PC-3 (cell line): ENCODE data around the gene CHTF18. TPM values are rescaled to one million over a fixed set of nuclear protein-coding genes. Genes with fewer than 3 reads are reported as not detected.

Source experiments
- ATAC-seq: fragments of 200-7000 bp; cut with Tn5 transposase; 2 replicates; pipeline ENCODE4 v1.9.1; 2020; ENCODE audit warnings: mild to moderate bottlenecking, moderate library complexity
- BruUV-seq: library from RNA; stranded (reverse); fragments of 400-500 nt; replicated peaks from 2 replicates; lab custom pipeline; 2021; lab: Mats Ljungman, UMichigan
- CTCF ChIA-PET: fragments of 300-600 bp; sonication (Branson Sonifier 250); formaldehyde crosslinking; loops from one replicate; lab custom pipeline; 2022; ENCODE audit warnings: antibody characterized with exemption; lab: Charles Lee
- POLR2A ChIA-PET: fragments of 300-600 bp; sonication (Branson Sonifier 250); formaldehyde crosslinking; loops from one replicate; lab custom pipeline; 2022; ENCODE audit warnings: antibody characterized with exemption; ENCODE audit not compliant: unreplicated experiment; lab: Charles Lee
- DNase-seq: peaks from one replicate; pipeline ENCODE4 v3.0.0-alpha.2; 2015
- H2AFZ ChIP-seq: fragments of 300-600 bp; sonication (generic); 2 replicates; pipeline ENCODE4 v1.6.0; 2016; ENCODE audit warnings: antibody characterized with exemption, low read length
- H3F3A ChIP-seq: fragments of 300-600 bp; sonication (generic); one replicate; pipeline ENCODE4 v1.6.0; 2017; ENCODE audit warnings: antibody characterized with exemption, low read length, control low read depth, mild to moderate bottlenecking; ENCODE audit not compliant: unreplicated experiment
- H3K27ac ChIP-seq: fragments of 300-600 bp; sonication (generic); 2 replicates; pipeline ENCODE4 v1.5.1; 2016; ENCODE audit warnings: mild to moderate bottlenecking, low read length
- H3K27me3 ChIP-seq: fragments of 300-600 bp; sonication (generic); 2 replicates; pipeline ENCODE4 v1.6.1; 2016; ENCODE audit warnings: low read length, mixed read lengths
- H3K36me3 ChIP-seq: fragments of 300-600 bp; sonication (generic); 2 replicates; pipeline ENCODE4 v1.6.1; 2016; ENCODE audit warnings: low read depth, mixed run types, low read length, mixed read lengths
- H3K4me1 ChIP-seq: fragments of 300-600 bp; sonication (generic); 2 replicates; pipeline ENCODE4 v1.5.1; 2016; ENCODE audit warnings: low read length; ENCODE audit not compliant: insufficient read depth
- H3K4me2 ChIP-seq: fragments of 300-600 bp; sonication (generic); 2 replicates; pipeline ENCODE4 v1.6.0; 2016; ENCODE audit warnings: low read length
- H3K4me3 ChIP-seq: fragments of 300-600 bp; sonication (generic); 2 replicates; pipeline ENCODE4 v1.5.1; 2016; ENCODE audit warnings: mild to moderate bottlenecking, low read length, mixed read lengths
- H3K79me2 ChIP-seq: fragments of 300-600 bp; sonication (generic); 2 replicates; pipeline ENCODE4 v1.6.1; 2017; ENCODE audit warnings: low read length, mixed read lengths
- H3K9ac ChIP-seq: fragments of 300-600 bp; sonication (generic); 2 replicates; pipeline ENCODE4 v1.6.0; 2016; ENCODE audit warnings: mild to moderate bottlenecking, low read length
- H3K9me2 ChIP-seq: fragments of 300-600 bp; sonication (generic); replicated peaks from 2 replicates; pipeline ENCODE4 v1.6.1; 2016; ENCODE audit warnings: mixed run types, low read length, mixed read lengths
- H3K9me3 ChIP-seq: fragments of 300-600 bp; sonication (generic); 2 replicates; pipeline ENCODE4 v1.6.1; 2016; ENCODE audit warnings: low read length, mixed read lengths
- H4K20me1 ChIP-seq: fragments of 300-600 bp; sonication (generic); 2 replicates; pipeline ENCODE4 v1.6.1; 2016; ENCODE audit warnings: low read length, mixed read lengths
- EZH2 ChIP-seq: fragments of 300-600 bp; sonication (generic); IDR thresholded peaks from one replicate; pipeline ENCODE4 v1.6.1; 2017; ENCODE audit warnings: antibody characterized with exemption, mild to moderate bottlenecking, low read length; ENCODE audit not compliant: unreplicated experiment
- EZH2phosphoT487 ChIP-seq: fragments of 300-600 bp; sonication (generic); IDR thresholded peaks from 2 replicates; pipeline ENCODE4 v1.6.1; 2018; ENCODE audit warnings: mild to moderate bottlenecking, antibody characterized with exemption, low read length, borderline replicate concordance
- intact Hi-C: fragments of 100-400 bp; cut with micrococcal nuclease; formaldehyde crosslinking; loops from 2 replicates; pipeline ENCODE4 v1.9.0; 2023
- total RNA-seq: library from RNA; depleted of rRNA; stranded (reverse); fragments of >200 nt; gene quantifications from 2 replicates; pipeline ENCODE4 v1.2.3, GENCODE V29; 2014
- TF ChIP-seq, protein P1 (sequence below): fragments of 300-600 bp; sonication (generic); conservative IDR thresholded peaks from 2 replicates; pipeline ENCODE4 v1.5.1; 2017; ENCODE audit warnings: antibody characterized with exemption, low read depth, mild to moderate bottlenecking, low read length

Gene CHTF18
- total RNA-seq, 1 experiment from 2014 or later: 79.0 TPM

DNA sequence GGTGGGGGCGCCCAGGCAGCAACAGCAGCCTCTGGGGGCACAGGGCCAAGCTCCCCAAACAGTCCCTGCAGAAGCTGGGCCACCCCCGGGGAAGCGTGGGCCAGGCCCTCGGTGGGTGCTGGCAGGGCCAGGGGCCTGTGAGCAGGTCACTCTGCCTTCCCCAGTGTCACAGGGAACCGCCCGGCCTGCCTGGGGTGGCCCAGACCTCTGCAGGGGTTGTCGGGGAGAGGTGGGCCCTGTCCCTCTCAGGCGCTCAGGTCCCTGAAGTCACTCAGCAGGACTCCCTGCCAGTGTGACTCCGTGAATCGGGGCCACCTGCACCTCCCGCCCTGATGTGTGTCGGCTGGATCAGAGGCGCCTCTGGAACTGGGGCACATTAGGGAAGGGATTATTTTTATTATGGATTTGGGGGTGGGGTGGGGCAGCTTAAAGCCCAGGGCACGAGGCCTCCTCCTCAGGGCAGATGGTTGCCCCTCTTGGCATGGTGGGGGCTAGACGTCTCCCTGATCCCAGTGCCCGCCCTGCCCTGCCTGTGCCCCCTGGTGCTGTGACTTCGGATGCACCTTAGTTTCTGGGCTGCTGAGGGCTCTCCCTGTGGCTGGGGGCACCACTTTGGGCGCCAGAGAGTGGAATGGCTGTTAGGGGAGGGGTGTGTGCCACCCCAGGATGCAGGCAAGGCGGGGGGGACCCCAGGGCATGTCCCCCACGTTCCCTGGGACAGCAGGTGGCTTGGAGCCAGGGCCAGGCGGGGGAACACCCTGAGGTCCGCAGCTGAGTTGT, 13.4 kb downstream of the CHTF18 start:
- Histone ChIP-seq H3K4me3 (no peak overlapping the region), H3K9me2 (no peaks in the 10 kb centered on the region), H3K27me3 (no peaks in the 10 kb centered on the region), H2AFZ (no peak overlapping the region), H3F3A (no peaks in the 10 kb centered on the region), H3K4me2 (no peak overlapping the region), H3K36me3 (no peaks in the 10 kb centered on the region), H3K79me2 (no peaks in the 10 kb centered on the region), H4K20me1 (no peaks in the 10 kb centered on the region), H3K9ac (no peak overlapping the region), H3K4me1 (peaks cover under 1% of the 10 kb centered on the region; the same call in 1 of the 2 replicates), H3K27ac (no peak overlapping the region), H3K9me3 (no peaks in the 10 kb centered on the region)
- ATAC-seq (no peak), DNase-seq (no peak)
- ChIA-PET CTCF (no interaction called here), POLR2A (no interaction called here)
- intact Hi-C loops: no loop called here
- TF ChIP-seq EZH2 (no peak), EZH2phosphoT487 (no peak)
- TF ChIP-seq, protein P1, sequence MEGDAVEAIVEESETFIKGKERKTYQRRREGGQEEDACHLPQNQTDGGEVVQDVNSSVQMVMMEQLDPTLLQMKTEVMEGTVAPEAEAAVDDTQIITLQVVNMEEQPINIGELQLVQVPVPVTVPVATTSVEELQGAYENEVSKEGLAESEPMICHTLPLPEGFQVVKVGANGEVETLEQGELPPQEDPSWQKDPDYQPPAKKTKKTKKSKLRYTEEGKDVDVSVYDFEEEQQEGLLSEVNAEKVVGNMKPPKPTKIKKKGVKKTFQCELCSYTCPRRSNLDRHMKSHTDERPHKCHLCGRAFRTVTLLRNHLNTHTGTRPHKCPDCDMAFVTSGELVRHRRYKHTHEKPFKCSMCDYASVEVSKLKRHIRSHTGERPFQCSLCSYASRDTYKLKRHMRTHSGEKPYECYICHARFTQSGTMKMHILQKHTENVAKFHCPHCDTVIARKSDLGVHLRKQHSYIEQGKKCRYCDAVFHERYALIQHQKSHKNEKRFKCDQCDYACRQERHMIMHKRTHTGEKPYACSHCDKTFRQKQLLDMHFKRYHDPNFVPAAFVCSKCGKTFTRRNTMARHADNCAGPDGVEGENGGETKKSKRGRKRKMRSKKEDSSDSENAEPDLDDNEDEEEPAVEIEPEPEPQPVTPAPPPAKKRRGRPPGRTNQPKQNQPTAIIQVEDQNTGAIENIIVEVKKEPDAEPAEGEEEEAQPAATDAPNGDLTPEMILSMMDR: no peak
- BruUV-seq: no TSS peak

DNA sequence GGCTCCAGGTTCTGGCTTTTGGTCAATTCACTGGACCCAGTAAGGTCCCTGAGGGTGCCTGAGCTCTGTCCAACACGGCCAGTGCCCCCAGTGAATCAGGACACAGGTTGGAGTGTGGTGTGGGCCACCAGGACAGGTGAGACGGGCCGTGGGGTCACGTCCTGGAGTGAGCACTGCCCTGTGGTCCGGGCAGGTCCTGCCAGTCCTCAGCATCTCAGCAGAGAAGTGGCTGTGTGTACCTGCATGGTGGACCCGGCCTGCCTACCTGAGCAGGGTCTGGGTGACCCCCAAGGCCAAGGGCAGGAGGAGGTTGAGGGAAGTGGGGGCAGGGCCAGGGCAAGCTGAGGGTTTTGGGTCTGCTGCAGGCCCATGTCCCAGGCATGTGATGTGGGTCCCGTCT, 14.0 kb downstream of the CHTF18 start:
- Histone ChIP-seq H3F3A (no peaks in the 10 kb centered on the region), H3K9me2 (no peaks in the 10 kb centered on the region), H3K4me1 (no peaks in the 10 kb centered on the region), H2AFZ (no peak overlapping the region), H3K4me3 (no peak overlapping the region), H3K27ac (no peak overlapping the region), H3K36me3 (no peaks in the 10 kb centered on the region), H3K9me3 (no peaks in the 10 kb centered on the region), H3K27me3 (no peaks in the 10 kb centered on the region), H3K9ac (no peak overlapping the region), H4K20me1 (no peaks in the 10 kb centered on the region), H3K4me2 (no peak overlapping the region), H3K79me2 (peaks cover 5% of the 10 kb centered on the region)
- no TSS peak for BruUV-seq
- ATAC-seq (no peak), DNase-seq (no peak)
- intact Hi-C loops: no loop called here
- ChIA-PET POLR2A (no interaction called here), CTCF (no interaction called here)
- TF ChIP-seq EZH2 (no peak), EZH2phosphoT487 (no peak)
- TF ChIP-seq, protein P1: no peak
